HepG2 (cell line): Measurements from ENCODE around the gene RTN4RL2. TPM values are rescaled to one million over a fixed set of nuclear protein-coding genes. Genes with fewer than 3 reads are reported as not detected.

Experiments used
- ARNTL ChIP-seq: sonication (generic); formaldehyde crosslinking; IDR thresholded peaks from 2 replicates; pipeline ENCODE4 v1.4.0; 2020; ENCODE audit warnings: mild to moderate bottlenecking, missing genetic modification reagents
- KDM5A ChIP-seq: fragments of 200-600 bp; sonication (generic); IDR thresholded peaks from 2 replicates; pipeline ENCODE4 v1.7.0; 2018; ENCODE audit warnings: antibody characterized with exemption, mild to moderate bottlenecking, low read length, borderline replicate concordance
- PPARG ChIP-seq: conservative IDR thresholded peaks from 2 replicates; pipeline ENCODE4 v1.6.1; 2016; ENCODE audit warnings: missing biosample characterization, missing genetic modification reagents
- SPEN ChIP-seq: sonication (generic); formaldehyde crosslinking; IDR thresholded peaks from 2 replicates; pipeline ENCODE4 v1.5.1; 2020; ENCODE audit warnings: low read depth, mild to moderate bottlenecking, missing genetic modification reagents
- ZNF263 ChIP-seq: sonication (generic); formaldehyde crosslinking; IDR thresholded peaks from 2 replicates; pipeline ENCODE4 v1.4.0; 2020; ENCODE audit warnings: missing genetic modification reagents
- polyA plus RNA-seq, 8 experiments: library from polyadenylated mRNA; depleted of rRNA in 3 of 8; stranded (reverse) in 7 of 8; unstranded in 1 of 8; fragments of >200 nt; fragmentation: Illumina TruSeq in 4 of 8; extraction: Trizol in 4 of 8; gene quantifications; 2 replicates each; pipeline versions ENCODE4 v1.2.1 to v1.2.3, GENCODE V29; 2011 to 2016; ENCODE audit warnings: low read depth in 4 of 8, missing spikeins in 1 of 8, mixed read lengths in 1 of 8; ENCODE audit not compliant: insufficient read depth in 1 of 8
- total RNA-seq, 5 experiments: library from RNA; depleted of rRNA; stranded (reverse); fragments of >200 nt; fragmentation: Illumina TruSeq; extraction: Trizol; gene quantifications; 2 replicates each; pipeline ENCODE4 v1.2.3, GENCODE V29; 2016; ENCODE audit warnings: low read depth in 1 of 5
- TF ChIP-seq, protein P1 (sequence below): sonication (generic); formaldehyde crosslinking; IDR thresholded peaks from 2 replicates; pipeline ENCODE4 v1.5.0; 2020; ENCODE audit warnings: mild to moderate bottlenecking, missing genetic modification reagents, borderline replicate concordance
- TF ChIP-seq, protein P2 (sequence below): conservative IDR thresholded peaks from 2 replicates; pipeline ENCODE4 v1.6.1; 2018; ENCODE audit warnings: missing genetic modification reagents
- TF ChIP-seq, protein P3 (sequence below): IDR thresholded peaks from 2 replicates; pipeline ENCODE4 v1.6.1; 2018; ENCODE audit warnings: missing genetic modification reagents, mild to moderate bottlenecking, missing compliant biosample characterization
- TF ChIP-seq, protein P4 (sequence below): sonication (generic); formaldehyde crosslinking; IDR thresholded peaks from 2 replicates; pipeline ENCODE4 v1.5.1; 2020; ENCODE audit warnings: missing genetic modification reagents, mild to moderate bottlenecking, borderline replicate concordance
- TF ChIP-seq, protein P5 (sequence below): sonication (generic); formaldehyde crosslinking; IDR thresholded peaks from 2 replicates; pipeline ENCODE4 v1.8.0; 2022; ENCODE audit warnings: missing genetic modification reagents, mild to moderate bottlenecking, moderate library complexity, borderline replicate concordance
- TF ChIP-seq, protein P6 (sequence below): sonication (generic); formaldehyde crosslinking; IDR thresholded peaks from 2 replicates; pipeline ENCODE4 v1.8.0; 2022; ENCODE audit warnings: missing genetic modification reagents, mild to moderate bottlenecking, inconsistent platforms, borderline replicate concordance

The RTN4RL2 gene
- total and polyA plus RNA-seq, 2 of the 13 experiments (the other 11 are each of a cell fraction or from before 2014, with no cell fraction given) = 1.3 to 4.3 TPM

DNA sequence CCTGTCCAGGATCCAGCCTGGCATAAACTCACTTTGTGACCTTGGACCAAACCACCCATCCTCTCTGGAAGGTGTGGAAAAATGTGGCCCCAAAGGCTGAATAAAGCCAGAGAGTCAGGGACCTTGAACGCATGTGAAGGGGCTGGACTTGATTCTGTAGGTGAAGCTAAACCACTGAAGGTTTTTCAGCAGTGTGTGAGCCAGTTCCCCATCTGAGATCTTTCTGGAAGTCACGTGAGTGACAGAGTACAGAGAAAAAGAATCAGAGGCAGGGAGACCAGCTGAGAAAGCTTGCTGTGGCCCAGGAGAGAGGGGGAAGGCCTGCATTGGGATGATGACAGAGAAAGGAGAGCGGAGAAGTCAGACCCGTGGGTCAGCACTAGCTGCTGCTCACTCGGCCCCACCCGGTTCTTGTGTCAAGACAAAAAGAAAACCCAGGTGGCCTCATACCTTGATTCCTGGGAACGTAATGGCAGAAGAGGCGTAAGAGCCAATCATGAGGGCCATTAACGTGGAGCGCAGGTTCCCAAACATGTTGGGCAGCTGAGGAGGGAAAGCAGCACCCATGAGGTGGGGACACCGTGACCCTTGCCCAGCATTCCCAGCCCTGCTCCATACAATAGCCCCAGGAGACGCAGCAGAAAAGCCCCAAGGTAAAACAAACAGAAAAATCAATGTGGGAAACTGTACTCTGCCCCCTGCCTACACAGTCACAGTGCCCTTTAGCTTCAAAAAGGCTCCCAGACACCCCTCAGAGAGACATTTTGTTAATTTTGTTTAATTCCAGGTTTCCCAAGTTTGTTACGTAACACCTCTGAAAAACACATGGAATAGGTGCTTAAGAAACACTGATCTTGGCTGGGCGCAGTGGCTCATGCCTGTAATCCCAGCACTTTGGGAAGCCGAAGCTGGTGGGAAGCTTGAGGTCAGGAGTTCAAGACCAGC lies 37.2 kb downstream of the RTN4RL2 start (continued):
- TF ChIP-seq, protein P1, sequence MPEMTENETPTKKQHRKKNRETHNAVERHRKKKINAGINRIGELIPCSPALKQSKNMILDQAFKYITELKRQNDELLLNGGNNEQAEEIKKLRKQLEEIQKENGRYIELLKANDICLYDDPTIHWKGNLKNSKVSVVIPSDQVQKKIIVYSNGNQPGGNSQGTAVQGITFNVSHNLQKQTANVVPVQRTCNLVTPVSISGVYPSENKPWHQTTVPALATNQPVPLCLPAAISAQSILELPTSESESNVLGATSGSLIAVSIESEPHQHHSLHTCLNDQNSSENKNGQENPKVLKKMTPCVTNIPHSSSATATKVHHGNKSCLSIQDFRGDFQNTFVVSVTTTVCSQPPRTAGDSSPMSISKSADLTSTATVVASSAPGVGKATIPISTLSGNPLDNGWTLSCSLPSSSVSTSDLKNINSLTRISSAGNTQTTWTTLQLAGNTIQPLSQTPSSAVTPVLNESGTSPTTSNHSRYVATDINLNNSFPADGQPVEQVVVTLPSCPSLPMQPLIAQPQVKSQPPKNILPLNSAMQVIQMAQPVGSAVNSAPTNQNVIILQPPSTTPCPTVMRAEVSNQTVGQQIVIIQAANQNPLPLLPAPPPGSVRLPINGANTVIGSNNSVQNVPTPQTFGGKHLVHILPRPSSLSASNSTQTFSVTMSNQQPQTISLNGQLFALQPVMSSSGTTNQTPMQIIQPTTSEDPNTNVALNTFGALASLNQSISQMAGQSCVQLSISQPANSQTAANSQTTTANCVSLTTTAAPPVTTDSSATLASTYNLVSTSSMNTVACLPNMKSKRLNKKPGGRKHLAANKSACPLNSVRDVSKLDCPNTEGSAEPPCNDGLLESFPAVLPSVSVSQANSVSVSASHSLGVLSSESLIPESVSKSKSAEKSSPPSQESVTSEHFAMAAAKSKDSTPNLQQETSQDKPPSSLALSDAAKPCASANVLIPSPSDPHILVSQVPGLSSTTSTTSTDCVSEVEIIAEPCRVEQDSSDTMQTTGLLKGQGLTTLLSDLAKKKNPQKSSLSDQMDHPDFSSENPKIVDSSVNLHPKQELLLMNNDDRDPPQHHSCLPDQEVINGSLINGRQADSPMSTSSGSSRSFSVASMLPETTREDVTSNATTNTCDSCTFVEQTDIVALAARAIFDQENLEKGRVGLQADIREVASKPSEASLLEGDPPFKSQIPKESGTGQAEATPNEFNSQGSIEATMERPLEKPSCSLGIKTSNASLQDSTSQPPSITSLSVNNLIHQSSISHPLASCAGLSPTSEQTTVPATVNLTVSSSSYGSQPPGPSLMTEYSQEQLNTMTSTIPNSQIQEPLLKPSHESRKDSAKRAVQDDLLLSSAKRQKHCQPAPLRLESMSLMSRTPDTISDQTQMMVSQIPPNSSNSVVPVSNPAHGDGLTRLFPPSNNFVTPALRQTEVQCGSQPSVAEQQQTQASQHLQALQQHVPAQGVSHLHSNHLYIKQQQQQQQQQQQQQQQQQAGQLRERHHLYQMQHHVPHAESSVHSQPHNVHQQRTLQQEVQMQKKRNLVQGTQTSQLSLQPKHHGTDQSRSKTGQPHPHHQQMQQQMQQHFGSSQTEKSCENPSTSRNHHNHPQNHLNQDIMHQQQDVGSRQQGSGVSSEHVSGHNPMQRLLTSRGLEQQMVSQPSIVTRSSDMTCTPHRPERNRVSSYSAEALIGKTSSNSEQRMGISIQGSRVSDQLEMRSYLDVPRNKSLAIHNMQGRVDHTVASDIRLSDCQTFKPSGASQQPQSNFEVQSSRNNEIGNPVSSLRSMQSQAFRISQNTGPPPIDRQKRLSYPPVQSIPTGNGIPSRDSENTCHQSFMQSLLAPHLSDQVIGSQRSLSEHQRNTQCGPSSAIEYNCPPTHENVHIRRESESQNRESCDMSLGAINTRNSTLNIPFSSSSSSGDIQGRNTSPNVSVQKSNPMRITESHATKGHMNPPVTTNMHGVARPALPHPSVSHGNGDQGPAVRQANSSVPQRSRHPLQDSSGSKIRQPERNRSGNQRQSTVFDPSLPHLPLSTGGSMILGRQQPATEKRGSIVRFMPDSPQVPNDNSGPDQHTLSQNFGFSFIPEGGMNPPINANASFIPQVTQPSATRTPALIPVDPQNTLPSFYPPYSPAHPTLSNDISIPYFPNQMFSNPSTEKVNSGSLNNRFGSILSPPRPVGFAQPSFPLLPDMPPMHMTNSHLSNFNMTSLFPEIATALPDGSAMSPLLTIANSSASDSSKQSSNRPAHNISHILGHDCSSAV (CRISPR knock-in tag) = 0 out of 2 replicates have a peak, but pooled peaks have one; percentile 31
- TF ChIP-seq, protein P2, sequence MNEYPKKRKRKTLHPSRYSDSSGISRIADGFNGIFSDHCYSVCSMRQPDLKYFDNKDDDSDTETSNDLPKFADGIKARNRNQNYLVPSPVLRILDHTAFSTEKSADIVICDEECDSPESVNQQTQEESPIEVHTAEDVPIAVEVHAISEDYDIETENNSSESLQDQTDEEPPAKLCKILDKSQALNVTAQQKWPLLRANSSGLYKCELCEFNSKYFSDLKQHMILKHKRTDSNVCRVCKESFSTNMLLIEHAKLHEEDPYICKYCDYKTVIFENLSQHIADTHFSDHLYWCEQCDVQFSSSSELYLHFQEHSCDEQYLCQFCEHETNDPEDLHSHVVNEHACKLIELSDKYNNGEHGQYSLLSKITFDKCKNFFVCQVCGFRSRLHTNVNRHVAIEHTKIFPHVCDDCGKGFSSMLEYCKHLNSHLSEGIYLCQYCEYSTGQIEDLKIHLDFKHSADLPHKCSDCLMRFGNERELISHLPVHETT (CRISPR knock-in tag) = no peak
- no peak for TF ChIP-seq KDM5A
- TF ChIP-seq ARNTL (CRISPR knock-in tag) = 0 out of 2 replicates have a peak, but pooled peaks have one; percentile 45
- TF ChIP-seq, protein P3, sequence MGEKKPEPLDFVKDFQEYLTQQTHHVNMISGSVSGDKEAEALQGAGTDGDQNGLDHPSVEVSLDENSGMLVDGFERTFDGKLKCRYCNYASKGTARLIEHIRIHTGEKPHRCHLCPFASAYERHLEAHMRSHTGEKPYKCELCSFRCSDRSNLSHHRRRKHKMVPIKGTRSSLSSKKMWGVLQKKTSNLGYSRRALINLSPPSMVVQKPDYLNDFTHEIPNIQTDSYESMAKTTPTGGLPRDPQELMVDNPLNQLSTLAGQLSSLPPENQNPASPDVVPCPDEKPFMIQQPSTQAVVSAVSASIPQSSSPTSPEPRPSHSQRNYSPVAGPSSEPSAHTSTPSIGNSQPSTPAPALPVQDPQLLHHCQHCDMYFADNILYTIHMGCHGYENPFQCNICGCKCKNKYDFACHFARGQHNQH (CRISPR knock-in tag) = peak; percentile 50; the same call in 1 of the 2 replicates
- TF ChIP-seq, protein P4, sequence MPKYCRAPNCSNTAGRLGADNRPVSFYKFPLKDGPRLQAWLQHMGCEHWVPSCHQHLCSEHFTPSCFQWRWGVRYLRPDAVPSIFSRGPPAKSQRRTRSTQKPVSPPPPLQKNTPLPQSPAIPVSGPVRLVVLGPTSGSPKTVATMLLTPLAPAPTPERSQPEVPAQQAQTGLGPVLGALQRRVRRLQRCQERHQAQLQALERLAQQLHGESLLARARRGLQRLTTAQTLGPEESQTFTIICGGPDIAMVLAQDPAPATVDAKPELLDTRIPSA = no peak
- TF ChIP-seq, protein P5, sequence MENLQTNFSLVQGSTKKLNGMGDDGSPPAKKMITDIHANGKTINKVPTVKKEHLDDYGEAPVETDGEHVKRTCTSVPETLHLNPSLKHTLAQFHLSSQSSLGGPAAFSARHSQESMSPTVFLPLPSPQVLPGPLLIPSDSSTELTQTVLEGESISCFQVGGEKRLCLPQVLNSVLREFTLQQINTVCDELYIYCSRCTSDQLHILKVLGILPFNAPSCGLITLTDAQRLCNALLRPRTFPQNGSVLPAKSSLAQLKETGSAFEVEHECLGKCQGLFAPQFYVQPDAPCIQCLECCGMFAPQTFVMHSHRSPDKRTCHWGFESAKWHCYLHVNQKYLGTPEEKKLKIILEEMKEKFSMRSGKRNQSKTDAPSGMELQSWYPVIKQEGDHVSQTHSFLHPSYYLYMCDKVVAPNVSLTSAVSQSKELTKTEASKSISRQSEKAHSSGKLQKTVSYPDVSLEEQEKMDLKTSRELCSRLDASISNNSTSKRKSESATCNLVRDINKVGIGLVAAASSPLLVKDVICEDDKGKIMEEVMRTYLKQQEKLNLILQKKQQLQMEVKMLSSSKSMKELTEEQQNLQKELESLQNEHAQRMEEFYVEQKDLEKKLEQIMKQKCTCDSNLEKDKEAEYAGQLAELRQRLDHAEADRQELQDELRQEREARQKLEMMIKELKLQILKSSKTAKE (CRISPR knock-in tag) = peak; percentile 79; the same call in 1 of the 2 replicates
- TF ChIP-seq, protein P6, sequence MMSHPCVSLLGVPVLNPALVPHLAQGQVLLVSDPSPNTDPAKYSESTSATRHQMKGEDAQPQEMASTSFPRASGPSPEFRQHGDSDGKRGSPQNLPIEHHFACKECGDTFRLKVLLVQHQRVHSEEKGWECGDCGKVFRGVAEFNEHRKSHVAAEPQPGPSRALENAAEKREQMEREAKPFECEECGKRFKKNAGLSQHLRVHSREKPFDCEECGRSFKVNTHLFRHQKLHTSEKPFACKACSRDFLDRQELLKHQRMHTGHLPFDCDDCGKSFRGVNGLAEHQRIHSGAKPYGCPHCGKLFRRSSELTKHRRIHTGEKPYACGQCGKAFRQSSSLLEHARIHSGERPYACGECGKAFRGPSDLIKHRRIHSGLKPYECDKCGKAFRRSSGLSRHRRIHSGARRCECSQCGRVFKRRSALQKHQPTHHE = 0 out of 2 replicates have a peak, but pooled peaks have one; percentile 42
- 0 out of 2 replicates have a peak, but pooled peaks have one; percentile 10 for TF ChIP-seq ZNF263 (CRISPR knock-in tag)
- TF ChIP-seq SPEN = peak; percentile 89; the same call in 1 of the 2 replicates
- peak; percentile 99 for TF ChIP-seq PPARG (CRISPR knock-in tag)
